NCI-H187 (cell line): ENCODE measurements around the gene SLC22A15.

Experiments used
- DNase-seq, 2 experiments: peaks; one replicate each; lab custom pipeline; 2025; lab: John Stamatoyannopoulos, UW

SLC22A15 gene

DNA sequence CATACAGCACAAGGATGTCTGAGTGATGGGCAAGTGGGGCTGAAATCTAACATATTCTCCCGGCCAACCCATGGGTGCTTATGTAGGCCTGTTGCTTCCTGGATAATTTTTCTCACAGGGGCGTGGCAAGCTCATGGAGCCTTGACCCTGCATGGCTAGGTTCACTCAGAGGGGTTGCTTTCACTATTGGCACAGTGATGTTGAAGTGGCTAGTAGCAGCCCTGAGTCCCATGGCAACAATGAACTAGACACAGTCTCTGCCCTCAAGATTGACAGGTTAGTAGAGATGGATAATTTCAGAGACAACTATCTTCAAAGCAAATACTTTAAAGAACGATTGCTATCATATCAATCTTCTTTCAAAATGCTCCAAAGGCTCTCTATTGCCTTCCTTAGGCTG lies 128.4 kb downstream of the SLC22A15 start:
- no peak for DNase-seq

DNA sequence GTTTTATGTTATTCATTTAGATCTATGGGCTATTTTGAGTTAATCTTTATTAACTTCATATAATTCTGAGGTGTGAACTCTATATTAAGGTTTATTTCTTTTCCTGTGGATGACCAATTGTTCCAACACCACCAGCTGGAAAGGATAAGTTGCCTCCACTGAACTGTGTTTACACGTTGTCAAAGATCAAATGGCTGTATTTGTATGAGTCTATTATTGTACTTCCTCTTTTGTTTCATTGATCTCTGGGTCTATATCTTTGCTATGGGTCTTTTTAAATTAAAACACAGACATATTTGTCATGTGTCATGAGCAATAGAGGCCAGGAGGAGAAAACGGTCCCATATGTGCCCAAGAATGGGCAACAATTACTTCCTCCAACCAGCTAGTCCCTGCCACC lies 129.7 kb downstream of the SLC22A15 start:
- no peak for DNase-seq

DNA sequence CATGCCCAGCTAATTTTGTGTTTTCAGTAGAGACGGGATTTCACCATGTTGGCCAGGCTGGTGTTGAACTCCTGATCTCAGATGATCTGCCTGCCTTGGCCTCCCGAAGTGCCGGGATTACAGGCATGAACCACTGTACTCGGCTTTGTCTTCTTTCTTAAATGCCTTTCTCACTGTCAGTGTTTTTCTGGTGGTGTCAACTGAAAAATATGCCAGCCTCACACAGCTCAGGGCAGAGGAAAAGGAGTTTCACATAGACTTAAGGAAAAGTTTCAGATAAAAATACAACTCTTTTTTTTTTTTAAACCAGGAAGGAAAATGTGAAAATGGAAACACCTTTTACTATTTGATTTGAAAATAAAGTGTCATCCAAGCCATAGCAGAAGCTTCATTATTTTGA lies 130.3 kb downstream of the SLC22A15 start:
- DNase-seq: no peak

DNA sequence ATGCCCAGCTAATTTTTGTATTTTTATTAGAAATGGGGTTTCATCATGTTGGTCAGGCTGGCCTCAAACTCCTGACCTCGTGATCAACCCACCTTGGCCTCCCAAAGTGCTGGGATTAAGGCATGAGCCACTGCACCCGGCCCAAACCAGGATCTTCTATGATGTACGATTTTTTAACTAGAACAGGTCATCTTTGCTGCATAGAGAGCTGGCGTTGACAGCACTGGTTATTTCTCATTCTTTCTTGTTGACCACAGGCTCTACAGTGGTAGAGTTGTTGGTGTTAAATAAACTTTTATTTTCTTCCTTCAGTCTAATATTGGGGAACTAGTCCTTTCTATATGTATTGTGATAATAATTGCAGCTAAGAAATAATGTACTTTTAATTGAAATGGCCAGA lies 131.1 kb downstream of the SLC22A15 start:
- DNase-seq: no peak

DNA sequence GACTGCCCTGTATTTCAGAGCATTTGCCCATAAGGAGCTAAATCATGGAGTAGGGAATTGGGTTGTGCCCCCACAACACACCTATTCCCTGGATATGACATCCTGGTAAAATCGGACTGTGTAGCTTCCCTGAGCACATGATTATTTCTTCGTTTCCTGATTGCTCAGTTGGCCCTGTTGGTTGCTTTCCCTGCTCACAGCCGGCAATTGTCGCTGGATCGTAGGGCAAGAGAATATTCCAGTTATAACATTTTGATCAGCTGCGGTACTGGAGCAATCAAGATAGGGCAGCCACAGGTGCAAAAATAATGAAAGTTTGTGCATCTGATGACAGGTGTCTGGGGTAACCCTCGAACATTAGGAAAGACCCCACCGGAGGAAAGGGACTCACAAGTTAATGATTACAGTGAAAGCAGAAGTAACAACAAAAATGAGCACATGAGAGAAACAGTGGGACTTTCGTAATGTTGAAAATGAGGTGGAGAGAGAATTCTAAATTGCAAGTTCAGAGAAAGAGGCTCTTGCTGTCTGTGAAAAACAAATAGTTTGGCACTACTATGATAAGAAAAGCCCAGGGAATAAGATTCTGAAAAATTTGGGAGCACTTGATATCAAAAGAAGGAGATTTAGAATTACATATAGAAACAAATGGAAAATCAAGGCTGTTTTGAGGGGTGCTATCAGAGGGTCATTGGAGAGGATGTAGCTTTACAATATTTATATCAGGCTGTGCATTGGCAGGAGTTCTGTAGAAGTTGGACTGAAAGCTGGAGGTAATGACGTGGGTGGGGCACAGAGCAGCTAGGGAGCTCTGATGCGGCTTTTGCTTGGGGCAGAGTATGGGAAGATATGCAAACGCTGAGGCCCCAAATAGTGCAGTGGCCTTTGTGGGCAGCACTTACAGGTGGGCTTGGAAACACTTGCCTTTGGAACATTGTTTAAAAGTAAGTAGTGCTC lies 134.5 kb downstream of the SLC22A15 start, which contains the start of gene MAB21L3:
TSS of gene MAB21L3 (plus strand) at position 833 of the 957 bp plus-strand sequence. CDS start 1,217 bp downstream, outside the sequence.
- no peak for DNase-seq

DNA sequence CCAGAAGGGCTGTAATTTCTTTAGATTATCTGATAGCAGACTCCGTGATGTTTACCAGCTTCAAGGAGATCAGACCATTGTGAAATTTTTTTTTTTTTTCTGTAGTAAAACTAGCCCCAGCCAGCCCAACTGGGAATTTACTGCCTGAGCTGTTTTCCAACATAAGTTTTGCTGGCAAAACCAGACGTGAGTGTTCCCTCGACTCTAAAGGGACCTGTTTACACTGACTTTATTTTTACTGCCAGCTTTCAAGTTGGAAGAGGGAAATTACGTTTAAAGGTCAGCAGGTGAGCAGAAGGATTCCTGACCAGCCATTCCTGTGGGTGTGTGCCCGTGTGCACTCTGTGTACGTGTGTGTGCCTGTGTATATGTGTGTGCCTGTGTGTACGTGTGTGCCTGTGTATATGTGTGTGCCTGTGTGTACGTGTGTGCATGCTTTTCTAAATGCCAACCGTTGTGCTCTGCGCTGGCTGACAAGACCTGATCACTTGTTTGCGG lies 135.3 kb downstream of the SLC22A15 start:
- DNase-seq: no peak

DNA sequence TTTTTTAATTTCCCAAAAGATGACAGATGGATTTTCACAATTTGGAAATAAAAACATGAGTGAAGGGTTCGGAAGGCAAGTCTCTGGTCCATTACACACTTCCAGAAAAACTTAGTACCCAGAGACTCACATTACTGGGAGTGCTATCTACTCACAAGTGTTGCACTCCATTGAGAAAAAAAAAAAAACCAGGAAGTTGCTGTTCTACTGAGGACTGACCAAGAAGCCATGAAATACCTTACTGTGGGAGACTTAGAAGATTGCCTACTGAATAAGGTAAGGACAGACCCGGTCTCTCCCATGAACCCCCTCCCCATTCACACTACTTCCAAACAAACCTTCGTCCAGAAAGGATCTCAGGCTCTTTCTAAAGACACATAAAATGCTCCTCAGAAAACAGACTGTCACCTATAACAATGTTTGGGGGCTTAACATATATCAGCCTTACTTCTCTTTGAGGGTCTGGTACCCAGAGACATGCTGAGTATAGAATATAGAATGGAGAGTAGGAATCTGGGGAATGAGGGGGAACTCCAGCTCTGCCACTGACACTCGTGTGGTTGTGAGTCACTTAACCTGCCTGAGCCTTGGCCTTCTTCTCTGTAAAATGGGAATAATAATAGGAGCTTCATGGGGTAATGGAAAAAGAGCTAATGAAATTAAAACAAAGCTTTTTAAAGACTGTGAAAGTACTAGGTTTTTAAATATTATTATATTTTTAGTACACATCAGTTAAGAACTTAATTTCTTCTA lies 136.3 kb downstream of the SLC22A15 start:
- no peak for DNase-seq

DNA sequence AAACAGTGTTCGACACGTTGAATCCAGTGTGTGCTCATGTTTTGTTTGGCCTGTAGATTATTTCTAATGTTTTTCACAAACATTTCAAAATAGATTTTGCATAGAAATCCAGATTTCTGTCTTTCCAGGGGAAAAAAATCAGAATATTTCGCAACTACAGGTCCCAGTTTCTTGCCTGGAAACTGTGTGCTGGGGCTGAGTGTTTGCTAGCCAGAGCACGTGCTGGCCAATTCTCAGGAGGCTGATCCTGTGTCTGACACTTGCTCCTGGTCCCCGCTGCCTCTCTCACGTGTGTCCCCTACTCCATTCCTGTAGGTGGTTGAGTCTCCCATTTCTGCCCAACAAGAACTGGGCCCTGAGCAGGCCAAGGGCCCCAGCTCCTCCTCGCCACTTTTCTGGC lies 137.3 kb downstream of the SLC22A15 start:
- DNase-seq: no peak

DNA sequence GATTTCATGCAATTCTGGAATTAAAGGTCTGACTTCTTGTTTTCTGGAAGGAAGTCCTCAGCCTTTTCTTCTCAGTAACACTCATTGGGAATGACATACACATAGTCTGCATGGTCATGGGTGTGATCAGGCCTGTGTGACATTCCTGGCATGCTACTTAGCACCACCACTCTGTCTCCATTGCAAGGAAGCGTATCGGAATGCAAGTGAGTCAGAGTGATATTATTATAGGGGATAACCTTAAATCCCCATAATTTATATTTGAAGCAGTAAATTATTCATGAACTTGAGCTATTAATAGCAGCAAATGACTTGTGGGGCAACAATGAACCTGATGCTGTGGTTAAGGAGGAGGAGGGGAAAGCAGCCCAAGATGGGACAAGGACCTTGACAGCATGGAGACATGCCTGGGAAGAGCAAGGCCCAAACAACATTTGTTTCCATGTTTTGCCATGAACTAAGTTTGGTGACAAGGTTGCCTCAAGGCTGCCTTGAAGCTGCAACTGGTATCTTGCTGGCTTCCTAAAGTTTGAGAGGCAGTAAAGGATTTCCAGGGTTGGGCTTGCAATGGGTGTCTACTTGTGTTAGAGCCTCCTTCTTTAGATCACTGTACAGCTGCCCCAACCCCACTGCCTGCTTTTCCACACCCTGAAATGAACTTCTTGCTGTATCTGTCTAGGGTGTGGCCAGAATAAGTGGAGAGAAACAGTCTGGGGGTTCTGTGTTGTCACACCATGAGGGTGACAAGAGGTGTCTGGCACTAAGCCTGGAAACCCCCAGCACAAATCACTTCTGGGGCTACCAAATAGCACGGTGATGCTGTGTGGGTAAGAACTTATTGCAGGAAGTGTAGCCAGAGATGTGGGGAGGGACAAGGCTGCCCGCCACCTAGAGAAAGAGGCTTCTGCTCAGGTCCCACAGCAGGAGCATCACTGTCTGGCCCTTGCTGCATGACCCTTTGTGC lies 139.4 kb downstream of the SLC22A15 start:
- no peak for DNase-seq

DNA sequence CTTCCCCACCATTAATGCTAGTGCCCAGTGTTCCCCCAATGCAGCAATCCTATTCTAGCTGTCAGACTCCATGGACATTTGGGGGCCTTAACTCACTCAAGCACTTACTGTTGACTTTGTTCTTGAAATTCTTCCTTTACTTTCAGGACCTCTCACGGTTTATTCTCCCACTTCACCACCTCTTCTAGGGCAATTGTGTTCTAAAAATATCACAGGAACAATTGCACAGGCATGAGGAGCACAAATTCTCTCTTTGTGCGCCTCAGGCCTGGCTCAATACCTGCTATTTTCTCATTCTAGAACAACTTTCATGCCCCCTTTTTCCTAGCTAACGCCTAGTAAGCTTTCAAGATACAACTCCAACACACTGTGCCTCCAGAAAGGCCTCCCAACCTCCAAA lies 142.2 kb downstream of the SLC22A15 start:
- no peak for DNase-seq
